NCI-H1436 treated with DMSO at 0.1 percent for 48 hours (cell line): ENCODE measurements around the gene ACHE.
"Not testable (repeated sequence)": the region's sequence is repeated elsewhere in the genome, so short reads cannot be mapped to it uniquely, and the experiment has no call there.

ENCODE experiments used
- DNase-seq: peaks from one replicate; lab custom pipeline; 2025; lab: John Stamatoyannopoulos, UW

ACHE gene

GRCh38 chr7:100895701-100895955, at the start of gene ACHE:
Gene ACHE (minus strand): TSS chr7:100895888. CDS start chr7:100894232, 1,656 bp downstream.
- DNase-seq = no peak

GRCh38 chr7:100944138-100944537, 48.5 kb upstream of the ACHE start:
- no peak for DNase-seq

DNA sequence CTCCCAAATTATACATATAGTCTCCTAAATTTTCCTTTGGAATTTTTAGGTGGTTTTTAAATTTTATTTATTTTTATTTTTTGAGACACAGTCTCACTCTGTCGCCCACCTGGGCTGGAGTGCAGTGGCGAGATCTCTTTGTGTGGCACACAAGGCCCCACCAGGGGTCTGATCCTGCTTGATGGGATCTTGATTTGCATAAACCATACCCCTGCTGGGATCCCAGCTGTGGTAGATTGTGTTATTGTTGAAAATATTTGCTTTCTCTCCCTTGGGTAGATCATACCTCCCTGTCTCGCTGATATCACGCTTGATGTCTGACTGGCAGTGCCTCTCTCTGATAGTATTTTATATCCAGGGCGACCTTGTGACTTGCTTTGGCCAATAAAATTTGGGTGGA, 48.0 kb upstream of the ACHE start:
- DNase-seq = no peak

DNA sequence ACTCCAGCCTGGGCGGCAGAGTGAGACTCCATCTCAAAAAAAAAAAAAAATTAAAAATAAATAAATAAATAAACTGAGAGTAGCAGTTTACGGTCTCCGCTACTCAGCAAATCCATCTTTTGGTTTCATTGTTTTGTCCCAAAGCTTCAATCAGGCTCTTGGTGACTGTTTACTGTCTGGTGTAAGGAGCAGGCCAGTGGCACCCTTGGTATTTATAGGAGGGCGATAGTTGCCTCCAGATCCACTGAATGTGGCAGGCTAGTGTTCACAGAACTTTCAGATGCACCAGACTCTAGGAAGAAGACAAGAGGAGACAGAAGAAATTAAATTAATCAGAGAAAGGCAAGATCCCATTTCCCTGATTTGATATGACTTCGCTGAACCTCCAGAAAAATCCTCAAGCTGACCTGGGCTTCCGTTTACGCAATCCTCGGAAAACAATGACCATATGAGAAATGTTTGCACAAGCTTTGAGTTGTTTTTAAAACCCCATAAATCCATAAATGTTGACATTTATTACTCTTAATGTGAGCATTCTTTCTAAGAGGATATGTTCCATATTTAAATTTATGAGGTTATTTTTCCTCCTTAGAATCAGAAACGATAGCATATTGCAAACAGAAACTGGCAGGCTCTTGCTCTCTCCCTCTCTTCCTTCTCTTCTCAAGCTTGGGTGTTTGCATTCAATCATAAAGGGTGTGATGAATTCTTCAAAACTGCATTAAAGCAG, 46.5 kb upstream of the ACHE start:
- no peak for DNase-seq

- not testable (repeated sequence) for DNase-seq
Observed at GRCh38 chr7:100936167-100936566, 40.5 kb upstream of the ACHE start.

DNA sequence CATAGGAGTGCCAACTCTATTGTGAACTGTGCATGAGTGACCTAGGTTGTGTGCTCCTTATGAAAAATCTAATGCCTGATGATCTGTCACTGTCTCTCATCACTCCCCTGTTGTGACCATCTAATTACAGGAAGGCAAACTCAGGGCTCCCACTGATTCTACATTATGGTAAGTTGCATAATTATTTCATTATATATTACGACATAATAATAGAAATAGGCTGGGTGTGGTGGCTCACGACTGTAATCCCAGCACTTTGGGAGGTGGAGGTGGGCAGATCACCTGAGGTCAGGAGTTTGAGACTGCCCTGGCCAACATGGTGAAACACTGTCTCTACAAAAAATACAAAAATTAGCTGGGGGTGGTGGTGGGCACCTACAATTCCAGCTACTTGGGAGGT, 39.7 kb upstream of the ACHE start:
- not testable (repeated sequence) for DNase-seq

DNA sequence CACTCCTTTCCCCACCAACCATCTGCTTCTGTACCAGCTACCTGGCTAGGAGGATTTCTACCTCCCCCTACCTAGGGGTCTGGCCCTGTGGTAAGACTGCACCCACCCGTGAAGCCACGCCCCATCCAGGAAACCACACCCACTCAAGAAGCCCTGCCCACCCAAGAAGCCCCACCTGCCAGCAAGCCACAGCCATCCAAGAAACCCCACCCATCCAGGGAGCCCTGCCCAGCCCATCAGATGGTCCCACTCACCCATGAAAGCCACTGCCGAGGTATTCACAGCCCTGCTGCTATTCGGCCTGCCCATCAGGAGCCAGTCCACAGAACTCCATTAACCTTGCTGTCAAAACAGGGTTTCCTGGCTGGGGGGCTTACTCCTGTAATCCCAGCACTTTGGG, 38.0 kb upstream of the ACHE start:
- DNase-seq = no peak

DNA sequence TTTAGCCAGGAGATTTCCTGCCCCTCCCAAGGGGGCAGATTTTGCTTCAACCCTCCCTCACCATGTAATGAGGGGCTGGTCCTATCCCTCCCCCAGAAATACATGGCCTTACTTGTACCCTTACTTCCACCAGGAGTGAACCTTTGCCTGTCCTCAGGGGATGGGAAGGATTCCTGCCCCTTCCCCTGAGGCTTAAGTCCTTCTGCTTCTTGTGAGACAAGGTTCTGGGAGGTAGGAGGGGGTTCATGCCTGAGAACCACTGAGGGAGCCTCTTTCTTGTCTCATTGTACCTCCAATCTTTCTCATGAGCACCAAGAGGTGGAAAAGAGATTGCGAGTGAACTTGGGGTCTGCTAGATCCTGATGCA, 34.1 kb upstream of the ACHE start:
- no peak for DNase-seq

- DNase-seq = not testable (repeated sequence)
Observed at GRCh38 chr7:100923616-100924015, 27.9 kb upstream of the ACHE start.

GRCh38 chr7:100921039-100921438, 25.4 kb upstream of the ACHE start:
- no peak for DNase-seq

DNA sequence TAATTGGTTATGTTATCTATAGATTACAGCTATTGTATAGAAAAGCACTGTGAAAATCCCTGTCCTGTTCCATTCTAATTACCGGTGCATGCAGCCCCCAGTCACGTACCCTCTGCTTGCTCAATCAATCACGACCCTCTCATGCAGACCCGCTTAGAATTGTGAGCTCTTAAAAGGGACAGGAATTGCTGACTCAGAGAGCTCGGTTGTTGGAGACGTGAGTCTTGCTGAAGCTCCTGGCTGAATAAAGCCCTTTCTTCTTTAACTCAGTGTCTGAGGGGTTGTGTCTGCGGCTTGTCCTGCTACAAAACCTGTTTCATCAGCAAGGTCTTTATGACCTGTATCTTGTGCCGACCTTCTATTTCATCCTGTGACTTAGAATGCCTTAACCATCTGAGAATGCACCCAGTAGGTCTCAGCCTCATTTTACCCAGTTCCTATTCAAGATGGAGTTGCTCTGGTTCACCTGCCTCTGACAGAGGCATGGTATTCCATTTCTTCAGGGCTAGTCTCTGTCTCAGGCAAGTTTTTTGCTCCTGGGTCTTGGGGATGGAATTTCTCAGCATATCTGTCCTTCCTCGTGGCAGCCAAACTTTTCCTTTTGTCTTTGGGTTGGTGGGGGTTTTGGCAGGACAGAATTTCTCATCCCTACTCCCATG, 24.2 kb upstream of the ACHE start:
- not testable (repeated sequence) for DNase-seq

DNA sequence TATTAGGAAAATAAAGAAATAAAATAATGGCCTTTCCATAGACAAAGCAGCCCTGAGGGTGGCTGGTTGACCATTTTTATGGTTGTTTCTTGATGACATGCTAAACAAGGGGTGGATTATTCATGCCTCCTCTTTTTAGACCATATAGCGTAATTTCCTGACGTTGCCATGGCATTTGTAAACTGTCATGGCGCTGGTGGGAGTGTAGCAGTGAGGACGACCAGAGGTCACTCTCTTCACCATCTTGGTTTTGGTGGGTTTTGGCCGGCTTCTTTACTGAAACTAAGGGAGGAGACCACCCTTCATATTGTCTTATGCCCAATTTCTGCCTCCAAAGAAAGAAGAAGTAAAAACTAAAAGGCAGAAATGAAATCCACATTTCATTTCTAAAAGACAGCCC, 23.6 kb upstream of the ACHE start:
- DNase-seq = not testable (repeated sequence)

DNA sequence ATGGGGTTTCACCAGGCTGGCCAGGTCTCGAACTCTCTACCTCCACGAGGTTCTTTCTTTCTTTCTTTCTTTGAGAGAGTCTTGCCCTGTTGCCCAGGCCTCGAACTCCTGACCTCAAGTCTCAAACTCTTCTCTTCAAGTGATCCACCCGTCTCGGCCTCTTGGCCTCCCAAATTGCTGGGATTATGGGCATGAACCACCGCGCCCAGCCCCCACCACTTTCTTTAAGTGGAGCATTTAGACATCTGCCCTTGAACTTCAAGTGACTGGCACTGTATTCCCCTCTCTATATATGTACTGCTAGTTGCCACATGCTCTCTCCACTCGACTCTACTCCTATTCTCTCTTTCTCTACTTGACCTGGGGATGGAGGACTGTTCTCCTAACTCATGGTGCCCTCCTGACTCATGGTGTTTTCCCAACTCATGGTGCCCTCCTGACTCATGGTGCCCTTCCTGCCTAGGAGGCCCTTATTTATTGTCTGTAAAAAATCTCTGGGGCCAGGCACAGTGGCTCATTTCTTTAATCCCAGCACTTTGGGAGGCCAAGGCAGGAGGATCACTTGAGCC, 19.3 kb upstream of the ACHE start:
- no peak for DNase-seq

DNA sequence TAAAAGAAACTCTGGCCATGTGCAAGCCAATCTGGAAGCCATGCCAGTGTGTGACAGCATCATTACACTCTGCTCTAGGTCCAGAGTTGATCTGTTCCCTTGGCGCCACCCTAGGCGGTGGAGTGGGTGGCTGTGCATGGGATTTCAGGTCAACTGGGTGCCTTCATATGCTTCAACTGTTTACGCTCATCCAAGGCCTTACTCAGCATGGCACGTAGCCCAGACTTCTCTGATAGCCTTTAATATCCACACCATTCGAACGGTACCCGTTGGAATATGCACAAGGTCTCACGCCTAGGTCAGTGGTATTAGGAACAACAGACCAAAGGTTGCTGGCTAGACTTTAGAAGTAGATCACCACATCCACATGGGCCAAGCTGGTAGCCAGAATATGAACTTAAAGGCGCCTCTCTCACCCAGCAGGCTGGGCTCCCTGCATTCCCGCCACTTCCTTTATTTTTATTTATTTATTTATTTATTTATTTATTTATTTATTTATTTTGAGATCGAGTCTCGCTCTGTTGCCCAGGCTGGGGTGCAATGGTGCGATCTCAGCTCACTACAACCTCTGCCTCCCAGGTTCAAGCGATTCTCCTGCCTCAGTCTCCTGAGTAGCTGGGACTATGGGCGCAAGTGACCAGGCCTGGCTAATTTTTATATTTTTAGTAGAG, 18.7 kb upstream of the ACHE start:
- no peak for DNase-seq

GRCh38 chr7:100911484-100911883, 15.8 kb upstream of the ACHE start:
- DNase-seq = no peak

DNA sequence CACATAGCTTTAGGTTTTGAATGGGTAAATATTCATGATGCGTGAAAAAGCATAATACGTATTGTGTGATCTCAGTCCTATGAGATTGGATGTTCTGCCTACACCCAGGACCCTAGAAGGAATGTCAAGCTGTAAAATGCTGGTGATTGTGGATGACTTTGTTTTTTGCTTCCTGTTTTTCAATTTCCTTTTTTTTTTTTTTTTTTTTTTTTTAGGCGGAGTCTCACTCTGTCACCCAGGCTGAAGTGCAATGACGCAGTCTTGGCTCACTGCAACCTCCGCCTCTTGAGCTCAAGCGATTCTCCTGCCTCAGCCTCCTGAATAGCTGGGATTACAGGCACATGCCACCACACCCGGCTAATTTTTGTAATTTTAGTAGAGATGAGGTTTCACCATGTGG, 14.8 kb upstream of the ACHE start:
- not testable (repeated sequence) for DNase-seq

- DNase-seq = no peak
Observed at GRCh38 chr7:100908512-100908911, 12.8 kb upstream of the ACHE start.

DNA sequence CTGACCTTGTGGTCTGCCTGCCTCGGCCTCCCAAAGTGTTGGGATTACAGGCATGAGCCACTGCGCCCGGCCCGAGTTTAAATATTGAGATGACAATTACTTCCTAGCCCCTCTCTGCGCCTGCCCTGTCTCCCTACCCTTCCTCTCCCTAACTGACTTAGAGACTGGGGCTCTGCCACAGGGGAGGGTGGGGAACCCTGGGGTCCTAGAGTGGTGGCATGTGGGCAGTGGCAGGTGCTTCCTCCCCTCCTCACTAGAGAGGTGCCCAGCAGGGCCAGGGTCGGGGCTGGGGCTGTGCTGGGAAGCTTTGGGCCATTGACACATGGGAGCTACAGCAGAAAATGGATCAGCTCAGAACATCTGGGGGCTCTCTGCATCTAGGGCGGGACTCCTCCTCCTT, 7.0 kb upstream of the ACHE start:
- no peak for DNase-seq

GRCh38 chr7:100901921-100902332, 6.2 kb upstream of the ACHE start:
- no peak for DNase-seq

- no peak for DNase-seq
Observed at GRCh38 chr7:100900978-100901377, 5.3 kb upstream of the ACHE start.

DNA sequence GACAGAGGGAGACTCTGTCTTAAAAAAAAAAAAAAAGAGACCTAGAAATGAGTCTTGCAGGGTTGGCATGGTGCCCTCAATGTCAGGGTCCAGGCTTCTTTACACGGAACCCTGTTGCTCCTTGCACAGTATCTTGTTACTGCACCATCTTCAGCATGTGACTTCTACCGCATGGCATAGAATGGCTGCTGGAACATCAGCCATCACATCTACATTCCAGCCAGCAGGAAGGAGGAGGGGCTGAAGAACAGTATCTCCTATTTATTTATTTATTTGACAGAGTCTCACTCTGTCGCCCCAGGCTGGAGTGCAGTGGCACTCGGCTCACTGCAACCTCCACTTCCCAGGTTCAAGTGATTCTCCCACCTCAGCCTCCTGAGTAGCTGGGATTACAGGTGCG, 3.7 kb upstream of the ACHE start:
- DNase-seq = no peak

GRCh38 chr7:100897772-100898454, 2.2 kb upstream of the ACHE start:
- no peak for DNase-seq
